Fibroblast of pulmonary artery (primary cell): ENCODE measurements around the gene ARHGEF10L.

Experiments used
- DNase-seq: peaks from one replicate; pipeline ENCODE4 v3.0.0-alpha.2; 2010; ENCODE audit warnings: low read depth
- H3K4me3 ChIP-seq: replicated peaks from 2 replicates; pipeline ENCODE4 v1.5.1; 2011; ENCODE audit warnings: low read depth, mild to moderate bottlenecking, control low read depth, low read length, moderate library complexity
- CTCF ChIP-seq: IDR thresholded peaks from 2 replicates; pipeline ENCODE4 v1.5.1; 2011; ENCODE audit warnings: mild to moderate bottlenecking, control low read depth, low read length, inconsistent platforms; ENCODE audit errors: missing control alignments

Gene ARHGEF10L

DNA sequence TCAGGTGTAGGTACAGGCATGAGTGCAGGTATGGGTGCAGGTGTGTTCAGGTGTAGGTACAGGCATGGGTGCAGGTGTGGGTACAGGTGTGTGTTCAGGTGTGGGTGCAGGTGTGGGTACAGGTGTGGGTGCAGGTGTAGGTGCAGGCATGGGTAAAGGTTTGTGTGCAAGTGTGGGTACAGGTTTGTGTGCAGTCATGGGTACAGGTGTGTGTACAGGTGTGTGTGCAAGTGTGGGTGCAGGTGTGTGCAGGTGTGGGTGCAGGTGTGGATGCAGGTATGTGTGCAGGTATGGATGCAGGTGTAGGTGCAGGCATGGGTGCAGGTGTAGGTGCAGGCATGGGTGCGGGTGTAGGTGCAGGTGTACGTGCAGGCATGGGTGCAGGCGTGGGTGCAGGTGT lies 136.2 kb downstream of the ARHGEF10L start:
- DNase-seq, result no peak
- no peak for TF ChIP-seq CTCF
- no peak overlapping the region for H3K4me3 ChIP-seq

GRCh38 chr1:17676387-17677060 lies 137.0 kb downstream of the ARHGEF10L start:
- TF ChIP-seq CTCF, result no peak
- no peak for DNase-seq

DNA sequence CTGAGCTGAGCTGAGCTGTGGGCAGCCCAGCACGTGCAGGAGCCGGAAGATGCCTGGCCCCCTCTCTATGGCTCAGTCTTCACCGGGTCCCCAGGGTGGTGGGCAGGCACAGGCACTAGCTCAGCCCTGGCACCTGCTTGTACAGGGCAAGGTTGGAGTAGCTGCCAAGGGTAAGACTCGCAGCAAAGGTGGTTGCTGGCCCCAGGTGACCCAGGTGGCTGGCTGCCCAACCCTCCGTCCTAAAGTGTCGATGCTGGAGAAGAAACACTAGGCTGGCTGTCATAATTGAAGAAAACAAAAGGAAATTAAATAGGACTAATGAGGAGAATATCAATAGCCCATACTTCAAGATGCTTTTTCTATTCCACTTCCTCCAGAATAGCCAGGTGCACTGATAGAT lies 138.5 kb downstream of the ARHGEF10L start:
- no peak overlapping the region for H3K4me3 ChIP-seq
- no peak for TF ChIP-seq CTCF
- no peak for DNase-seq

More at GRCh38 chr1:17676387-17677060, 137.0 kb downstream of the ARHGEF10L start:
- no peak overlapping the region for H3K4me3 ChIP-seq

GRCh38 chr1:17679856-17680255 lies 140.4 kb downstream of the ARHGEF10L start:
- TF ChIP-seq CTCF, result no peak
- DNase-seq, result no peak
- H3K4me3 ChIP-seq, result no peak overlapping the region

DNA sequence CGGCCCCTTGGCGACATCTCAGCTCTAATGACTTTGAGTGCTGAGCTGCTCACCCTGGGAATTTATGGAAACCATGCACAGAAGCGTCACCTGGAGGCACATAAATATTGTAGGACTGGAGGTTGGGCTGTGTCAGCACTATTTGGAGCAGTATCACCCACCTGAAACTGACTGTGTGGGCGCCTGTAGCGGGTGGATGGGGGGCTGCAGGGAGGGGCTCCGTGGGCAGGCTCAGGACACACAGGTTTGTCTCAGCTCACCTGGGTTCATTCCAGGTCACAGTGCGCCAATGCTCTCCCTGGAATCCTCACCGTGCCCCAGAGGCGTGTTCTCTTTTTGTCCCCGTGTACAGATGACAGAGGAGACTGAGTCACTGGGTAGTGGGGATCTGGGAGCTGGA lies 140.8 kb downstream of the ARHGEF10L start:
- H3K4me3 ChIP-seq, result no peak overlapping the region
- DNase-seq, result no peak
- no peak for TF ChIP-seq CTCF

GRCh38 chr1:17682400-17682799 lies 142.9 kb downstream of the ARHGEF10L start:
- no peak for DNase-seq
- no peak overlapping the region for H3K4me3 ChIP-seq
- TF ChIP-seq CTCF, result no peak

GRCh38 chr1:17683598-17683997 lies 144.1 kb downstream of the ARHGEF10L start:
- no peak for TF ChIP-seq CTCF
- no peak for DNase-seq

More at GRCh38 chr1:17683598-17683997, 144.1 kb downstream of the ARHGEF10L start:
- no peak overlapping the region for H3K4me3 ChIP-seq
